ENCODE measurements around the gene RNF168. TPM values are rescaled to one million over a fixed set of nuclear protein-coding genes. Genes with fewer than 3 reads are reported as not detected.
"Not testable (repeated sequence)": the region's sequence is repeated elsewhere in the genome, so short reads cannot be mapped to it uniquely, and the experiment has no call there.

Gene RNF168
- total and polyA plus RNA-seq, 11 donors = 8.4 to 31.8 (median 20.8) TPM

- WGBS, 4 donors = 94 to 98% (median 97%) methylated on average over 3 of the region's 3 CpGs
- Histone ChIP-seq H3K4me3 (no peak overlapping the region), H3K4me1 (no peaks in the 10 kb centered on the region), H3K36me3 (peaks cover 0 to 22% (median 3%) of the 10 kb centered on the region in 9 donors), H3K9me3 (no peaks in the 10 kb centered on the region), H3K27me3 (no peaks in the 10 kb centered on the region), H3K27ac (no peak overlapping the region)
- DNase-seq (no peak), ATAC-seq (no peak)
- TF ChIP-seq POLR2A (IDR thresholded peaks at IDR 0.05) (no peak), CTCF (IDR thresholded peaks at IDR 0.05) (no peak)
- intact Hi-C loops (cut with DNase I) = no loop called here
Measured at GRCh38 chr3:196463804-196464203, 39.8 kb downstream of the RNF168 start.

GRCh38 chr3:196463478-196463756 lies 40.2 kb downstream of the RNF168 start:
- Histone ChIP-seq H3K9me3 (no peaks in the 10 kb centered on the region), H3K27me3 (no peaks in the 10 kb centered on the region), H3K4me3 (no peak overlapping the region), H3K36me3 (peaks cover 0 to 18% (median 3%) of the 10 kb centered on the region in 9 donors), H3K4me1 (no peaks in the 10 kb centered on the region), H3K27ac (no peak overlapping the region)
- TF ChIP-seq CTCF (IDR thresholded peaks at IDR 0.05) = no peak
- no peak for TF ChIP-seq POLR2A (IDR thresholded peaks at IDR 0.05)
- DNase-seq (no peak), ATAC-seq (no peak)
- WGBS, 4 donors = 96 to 98% (median 97%) methylated on average over 2 of the region's 2 CpGs
- intact Hi-C loops (cut with DNase I) = no loop called here

- ATAC-seq; H3K4me1 ChIP-seq; H3K4me3 ChIP-seq; H3K9me3 ChIP-seq; DNase-seq; intact Hi-C loops (cut with DNase I); H3K27ac ChIP-seq; H3K27me3 ChIP-seq: not testable (repeated sequence)
- WGBS, 4 donors = 96 to 100% (median 99%) methylated on average over 1 of the region's 1 CpG
- peaks cover 0 to 13% (median 3%) of the 10 kb centered on the region in 9 donors for H3K36me3 ChIP-seq
Measured at GRCh38 chr3:196462680-196463477, 40.7 kb downstream of the RNF168 start.

GRCh38 chr3:196458063-196458462 lies 45.5 kb downstream of the RNF168 start:
- Histone ChIP-seq H3K27ac (no peak overlapping the region), H3K4me1 (peaks cover 0 to 6% (median 0%) of the 10 kb centered on the region in 12 donors), H3K36me3 (peaks cover 0 to 10% (median 0%) of the 10 kb centered on the region in 9 donors), H3K9me3 (no peaks in the 10 kb centered on the region), H3K4me3 (no peak overlapping the region), H3K27me3 (no peaks in the 10 kb centered on the region)
- intact Hi-C loops (cut with DNase I) = no loop called here
- no peak for TF ChIP-seq POLR2A (IDR thresholded peaks at IDR 0.05)
- TF ChIP-seq CTCF (IDR thresholded peaks at IDR 0.05) = no peak
- 85 to 87% (median 86%) methylated on average over 4 of the region's 4 CpGs for WGBS, 4 donors
- DNase-seq (no peak), ATAC-seq (no peak)

- H3K9me3 ChIP-seq; ATAC-seq; H3K4me1 ChIP-seq; H3K4me3 ChIP-seq; H3K27me3 ChIP-seq; DNase-seq; H3K27ac ChIP-seq; intact Hi-C loops (cut with DNase I): not testable (repeated sequence)
- H3K36me3 ChIP-seq = peaks cover 0 to 14% (median 0%) of the 10 kb centered on the region in 9 donors
- WGBS, 4 donors = 73 to 82% (median 77%) methylated on average over 7 of the region's 7 CpGs
Measured at GRCh38 chr3:196457470-196457869, 46.1 kb downstream of the RNF168 start.

Measured in heart left ventricle (tissue), 16 donors.